KOPT-K1 (cell line): ENCODE data around the gene ARL6IP4.

ENCODE experiments used
- H3K27ac ChIP-seq: fragments of 200-600 bp; sonication (generic); 2 replicates; pipeline ENCODE4 v1.5.1; 2016; ENCODE audit warnings: antibody characterized with exemption, mild to moderate bottlenecking, low read depth, low read length; ENCODE audit not compliant: poor library complexity, severe bottlenecking
- H3K36me3 ChIP-seq: fragments of 200-600 bp; sonication (generic); 2 replicates; pipeline ENCODE4 v1.5.1; 2017; ENCODE audit warnings: antibody characterized with exemption, mild to moderate bottlenecking, low read length, moderate library complexity; ENCODE audit not compliant: insufficient read depth
- H3K9me3 ChIP-seq: fragments of 200-600 bp; sonication (generic); 2 replicates; pipeline ENCODE4 v1.5.1; 2017; ENCODE audit warnings: antibody characterized with exemption, low read length, mild to moderate bottlenecking; ENCODE audit not compliant: insufficient read depth, poor library complexity, severe bottlenecking

The ARL6IP4 gene

GRCh38 chr12:123021688-123022604, 41.5 kb downstream of the ARL6IP4 start:
- Histone ChIP-seq H3K9me3 (no peaks in the 10 kb centered on the region), H3K27ac (no peak overlapping the region), H3K36me3 (peaks cover 57% of the 10 kb centered on the region)

GRCh38 chr12:123022846-123023245, 42.4 kb downstream of the ARL6IP4 start:
- Histone ChIP-seq H3K27ac (no peak overlapping the region), H3K9me3 (no peaks in the 10 kb centered on the region), H3K36me3 (peaks cover 66% of the 10 kb centered on the region)

GRCh38 chr12:123024819-123025391, 44.4 kb downstream of the ARL6IP4 start:
- Histone ChIP-seq H3K9me3 (no peaks in the 10 kb centered on the region), H3K36me3 (peaks cover 87% of the 10 kb centered on the region), H3K27ac (no peak overlapping the region)

- Histone ChIP-seq H3K36me3 (peaks cover 90% of the 10 kb centered on the region), H3K27ac (no peak overlapping the region), H3K9me3 (no peaks in the 10 kb centered on the region)
These were observed 45.8 kb downstream of the ARL6IP4 start for GRCh38 chr12:123026094-123026853.

- Histone ChIP-seq H3K27ac (no peak overlapping the region), H3K36me3 (peaks cover 90% of the 10 kb centered on the region), H3K9me3 (no peaks in the 10 kb centered on the region)
These were observed 47.4 kb downstream of the ARL6IP4 start for GRCh38 chr12:123027726-123028445.

- Histone ChIP-seq H3K36me3 (peaks cover 90% of the 10 kb centered on the region), H3K9me3 (no peaks in the 10 kb centered on the region), H3K27ac (no peak overlapping the region)
These were observed 48.0 kb downstream of the ARL6IP4 start for GRCh38 chr12:123028475-123028874.

GRCh38 chr12:123029550-123029949, 49.1 kb downstream of the ARL6IP4 start:
- Histone ChIP-seq H3K9me3 (no peaks in the 10 kb centered on the region), H3K27ac (no peak overlapping the region), H3K36me3 (peaks cover 94% of the 10 kb centered on the region)

GRCh38 chr12:123030686-123031085, 50.2 kb downstream of the ARL6IP4 start:
- peaks cover 87% of the 10 kb centered on the region for H3K36me3 ChIP-seq

GRCh38 chr12:123031171-123031845, 50.8 kb downstream of the ARL6IP4 start:
- no peaks in the 10 kb centered on the region for H3K9me3 ChIP-seq
- H3K27ac ChIP-seq, result no peak overlapping the region
- peaks cover 81% of the 10 kb centered on the region for H3K36me3 ChIP-seq

More at GRCh38 chr12:123030686-123031085, 50.2 kb downstream of the ARL6IP4 start:
- Histone ChIP-seq H3K27ac (no peak overlapping the region), H3K9me3 (no peaks in the 10 kb centered on the region)
